Spleen (tissue), 11 donors: ENCODE data around the gene TBC1D22A. TPM values are rescaled to one million over a fixed set of nuclear protein-coding genes. Genes with fewer than 3 reads are reported as not detected.

Experiments
- DNase-seq: peaks from one replicate; pipeline ENCODE4 v3.0.0-alpha.2; 2020
- H3K27ac ChIP-seq, 8 donors: fragments of 200-600 bp; sonication (generic) in 7 of 8; 1 replicate in 4 of 8; 2 replicates in 4 of 8; pipeline versions ENCODE4 v1.5.0 to v1.8.0; 2016 to 2021; ENCODE audit warnings: inconsistent platforms in 4 of 8, mild to moderate bottlenecking in 4 of 8, moderate library complexity in 1 of 8
- H3K27me3 ChIP-seq, 7 donors: fragments of 200-600 bp; sonication (generic) in 6 of 7; replicated peaks in 1 of 7; 1 replicate in 4 of 7; 2 replicates in 3 of 7; pipeline versions ENCODE4 v1.5.0 to v1.8.0; 2016 to 2021; ENCODE audit warnings: inconsistent platforms in 3 of 7, mild to moderate bottlenecking in 1 of 7
- H3K36me3 ChIP-seq, 6 donors: fragments of 200-600 bp; sonication (generic) in 5 of 6; 1 replicate in 4 of 6; 2 replicates in 2 of 6; pipeline versions ENCODE4 v1.5.0 to v1.8.0; 2016 to 2021; ENCODE audit warnings: inconsistent platforms in 2 of 6
- H3K4me1 ChIP-seq, 6 donors: fragments of 200-600 bp; sonication (generic) in 5 of 6; 1 replicate in 3 of 6; 2 replicates in 3 of 6; pipeline versions ENCODE4 v1.5.0 to v1.8.0; 2016 to 2021; ENCODE audit warnings: inconsistent platforms in 3 of 6
- H3K4me3 ChIP-seq, 8 donors: fragments of 200-600 bp; sonication (generic) in 7 of 8; 1 replicate in 4 of 8; 2 replicates in 4 of 8; pipeline versions ENCODE4 v1.5.0 to v1.8.0; 2016 to 2021; ENCODE audit warnings: inconsistent platforms in 4 of 8, mild to moderate bottlenecking in 4 of 8, moderate library complexity in 2 of 8
- H3K9me3 ChIP-seq, 8 donors: fragments of 200-600 bp; sonication (generic) in 7 of 8; 1 replicate in 4 of 8; 2 replicates in 4 of 8; pipeline versions ENCODE4 v1.5.0 to v1.8.0; 2016 to 2021; ENCODE audit warnings: inconsistent platforms in 4 of 8
- POLR2A ChIP-seq, 3 donors: fragments of 450-650 bp; IDR thresholded peaks; one replicate each; pipeline ENCODE4 v1.5.1; 2017; ENCODE audit warnings: antibody characterized with exemption in 3 of 3, mild to moderate bottlenecking in 1 of 3
- POLR2AphosphoS5 ChIP-seq, 3 donors: sonication (generic); formaldehyde crosslinking; IDR thresholded peaks; one replicate each; pipeline ENCODE4 v1.5.1; 2017; ENCODE audit warnings: antibody characterized with exemption in 3 of 3
- WGBS, 5 donors: extraction: QIAGEN DNeasy Blood & Tissue Kit in 3 of 5; methylation state at CpG; one replicate each; pipeline versions ENCODE4 v1.1.5 to v1.1.7; 2013 to 2018; 5-methylcytosine and 5-hydroxymethylcytosine counted together
- intact Hi-C: fragments of 100-400 bp; cut with DNase I; formaldehyde crosslinking; loops from one replicate; pipeline ENCODE4 v1.15.0; 2023; ENCODE audit warnings: low total_unique reads
- polyA plus RNA-seq, 3 donors: library from polyadenylated mRNA; stranded (reverse); fragments of 200-250 nt; gene quantifications; one replicate each; pipeline ENCODE4 v1.2.1, GENCODE V29; 2013
- total RNA-seq, 7 donors: library from RNA; depleted of rRNA in 3 of 7; stranded (reverse); fragments of >200 nt in 3 of 7; fragmentation: NEBNext Ultra II Directional in 4 of 7; extraction: Animal tissue kit (Norgen Biotek cat#: 25700) in 4 of 7; gene quantifications; one replicate each; pipeline versions ENCODE4 v1.1.0 to v1.2.1, GENCODE V29; 2016 to 2021
- TF ChIP-seq, protein P1 (sequence below), 11 experiments: fragments of 200-600 bp in 7 of 11; fragments of 450-650 bp in 4 of 11; sonication (generic) in 4 of 11; IDR thresholded peaks in 8 of 11; conservative IDR thresholded peaks in 3 of 11; 1 replicate in 7 of 11; 2 replicates in 4 of 11; pipeline versions ENCODE4 v1.4.0 to v1.8.0; 2016 to 2021; ENCODE audit warnings: antibody characterized with exemption in 11 of 11, inconsistent platforms in 4 of 11, mild to moderate bottlenecking in 1 of 11
- donor health status: healthy with polysubstance abuse.
- donor health status: DM: no; HTN: no; CAD: no; lungs with moderate emphysema.
- donor health status: DM: no; HTN: no; CAD: no.
- donor health status: Bipolar disorder and iron deficiency.
- donor health status: healthy.
- donor health status: DM: no; HTN: no; CAD: no.
- donor health status: DM: yes; HTN: yes; CAD: no.

The TBC1D22A gene
- total and polyA plus RNA-seq, 10 donors = 17.2 to 66.9 (median 49.6) TPM

DNA sequence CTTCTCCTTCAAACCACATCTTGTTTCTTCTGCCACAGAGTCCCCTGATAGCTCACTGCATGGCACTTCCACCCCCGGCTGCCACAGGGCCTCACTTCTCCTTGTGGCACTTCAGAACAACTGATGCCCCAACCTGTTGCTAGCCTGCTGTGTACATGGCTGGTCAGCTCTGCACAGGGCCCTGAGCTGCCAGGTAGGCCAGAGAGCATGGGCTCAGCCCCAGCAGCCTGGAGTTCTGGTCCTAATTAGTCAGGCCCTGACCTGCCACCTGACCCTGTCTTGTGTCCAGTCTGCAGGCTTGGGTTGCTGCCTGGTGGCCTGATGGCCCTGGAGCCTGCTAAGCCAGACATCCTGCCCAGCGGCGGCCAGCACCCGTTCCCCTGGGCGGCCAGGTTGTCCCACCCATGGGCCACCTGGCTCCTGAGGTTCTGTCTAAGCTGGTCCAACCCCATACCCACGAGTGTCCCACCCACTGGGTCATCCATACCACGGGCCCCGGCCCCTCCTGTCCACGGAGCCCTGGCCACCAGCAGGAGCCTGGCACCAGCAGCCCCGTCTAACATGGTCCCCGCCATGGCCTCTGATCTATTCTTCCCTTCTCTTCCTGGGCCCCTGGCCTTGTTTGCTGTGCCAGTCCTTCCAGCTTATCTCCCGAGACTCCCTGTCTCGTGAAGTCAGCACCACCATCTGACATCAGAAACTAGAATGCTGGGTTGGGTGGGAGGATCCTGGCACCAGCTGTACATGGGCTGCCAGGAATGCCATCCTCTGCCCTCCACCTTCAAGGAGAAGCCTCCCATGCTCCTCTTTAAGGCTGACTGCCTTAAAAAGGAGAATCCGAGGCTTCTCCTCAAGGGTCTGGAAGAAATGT, 21.3 kb upstream of the TBC1D22A start:
- Histone ChIP-seq H3K27ac (no peak overlapping the region), H3K9me3 (peaks cover 0 to 7% (median 2%) of the 10 kb centered on the region in 8 donors), H3K27me3 (no peaks in the 10 kb centered on the region), H3K36me3 (no peaks in the 10 kb centered on the region), H3K4me1 (peaks cover 17 to 35% (median 28%) of the 10 kb centered on the region in 6 donors), H3K4me3 (no peak overlapping the region)
- TF ChIP-seq POLR2AphosphoS5 (IDR thresholded peaks at IDR 0.05) = no peak
- TF ChIP-seq POLR2A (IDR thresholded peaks at IDR 0.05) = no peak
- TF ChIP-seq, protein P1, sequence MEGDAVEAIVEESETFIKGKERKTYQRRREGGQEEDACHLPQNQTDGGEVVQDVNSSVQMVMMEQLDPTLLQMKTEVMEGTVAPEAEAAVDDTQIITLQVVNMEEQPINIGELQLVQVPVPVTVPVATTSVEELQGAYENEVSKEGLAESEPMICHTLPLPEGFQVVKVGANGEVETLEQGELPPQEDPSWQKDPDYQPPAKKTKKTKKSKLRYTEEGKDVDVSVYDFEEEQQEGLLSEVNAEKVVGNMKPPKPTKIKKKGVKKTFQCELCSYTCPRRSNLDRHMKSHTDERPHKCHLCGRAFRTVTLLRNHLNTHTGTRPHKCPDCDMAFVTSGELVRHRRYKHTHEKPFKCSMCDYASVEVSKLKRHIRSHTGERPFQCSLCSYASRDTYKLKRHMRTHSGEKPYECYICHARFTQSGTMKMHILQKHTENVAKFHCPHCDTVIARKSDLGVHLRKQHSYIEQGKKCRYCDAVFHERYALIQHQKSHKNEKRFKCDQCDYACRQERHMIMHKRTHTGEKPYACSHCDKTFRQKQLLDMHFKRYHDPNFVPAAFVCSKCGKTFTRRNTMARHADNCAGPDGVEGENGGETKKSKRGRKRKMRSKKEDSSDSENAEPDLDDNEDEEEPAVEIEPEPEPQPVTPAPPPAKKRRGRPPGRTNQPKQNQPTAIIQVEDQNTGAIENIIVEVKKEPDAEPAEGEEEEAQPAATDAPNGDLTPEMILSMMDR (IDR thresholded peaks at IDR 0.05 in 8 of 11, conservative IDR thresholded peaks at IDR 0.05 in 3 of 11) = no peak
- 91 to 94% (median 93%) methylated on average over 13 to 14 of the region's 14 CpGs for WGBS, 5 donors
- no peak for DNase-seq
- intact Hi-C loops = no loop called here

DNA sequence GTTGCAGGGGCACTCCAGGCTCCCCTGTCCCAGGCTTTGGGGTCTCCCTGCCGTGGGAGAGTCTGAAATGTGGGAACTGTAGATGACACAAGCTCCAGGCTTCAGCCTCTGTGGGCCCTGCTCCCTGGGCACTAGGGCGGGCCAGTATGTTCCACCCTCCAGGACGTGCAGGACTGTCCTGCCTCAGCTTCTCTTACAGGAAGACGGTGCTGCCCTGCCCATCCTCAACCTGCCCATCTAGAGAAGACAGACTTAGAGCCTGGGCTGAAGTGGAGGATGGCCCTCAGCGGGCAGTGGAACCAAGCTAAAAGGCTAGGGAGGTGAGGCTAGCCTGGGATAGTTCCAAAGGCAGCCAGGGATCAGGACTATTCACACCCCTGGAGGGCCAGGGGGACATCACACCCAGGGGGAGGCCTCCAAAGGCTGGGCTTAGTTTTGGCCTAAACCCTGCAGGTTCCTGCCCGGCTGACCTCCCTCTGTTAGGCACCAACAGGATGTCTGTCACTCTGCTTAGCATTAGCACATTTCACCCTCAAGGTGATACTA, 20.4 kb upstream of the TBC1D22A start:
- H3K36me3 ChIP-seq = no peaks in the 10 kb centered on the region
- peaks cover 8 to 26% (median 19%) of the 10 kb centered on the region in 6 donors for H3K4me1 ChIP-seq
- WGBS, 5 donors = 85 to 95% (median 92%) methylated on average over 5 to 6 of the region's 6 CpGs
- TF ChIP-seq, protein P1 (IDR thresholded peaks at IDR 0.05 in 8 of 11, conservative IDR thresholded peaks at IDR 0.05 in 3 of 11) = no peak
- TF ChIP-seq POLR2A (IDR thresholded peaks at IDR 0.05) (no peak), POLR2AphosphoS5 (IDR thresholded peaks at IDR 0.05) (no peak)
- no peak for DNase-seq
- H3K4me3 ChIP-seq = no peak overlapping the region
- H3K9me3 ChIP-seq = peaks cover 0 to 7% (median 2%) of the 10 kb centered on the region in 8 donors
- H3K27ac ChIP-seq = no peak overlapping the region
- intact Hi-C loops = no loop called here
- H3K27me3 ChIP-seq = no peaks in the 10 kb centered on the region

DNA sequence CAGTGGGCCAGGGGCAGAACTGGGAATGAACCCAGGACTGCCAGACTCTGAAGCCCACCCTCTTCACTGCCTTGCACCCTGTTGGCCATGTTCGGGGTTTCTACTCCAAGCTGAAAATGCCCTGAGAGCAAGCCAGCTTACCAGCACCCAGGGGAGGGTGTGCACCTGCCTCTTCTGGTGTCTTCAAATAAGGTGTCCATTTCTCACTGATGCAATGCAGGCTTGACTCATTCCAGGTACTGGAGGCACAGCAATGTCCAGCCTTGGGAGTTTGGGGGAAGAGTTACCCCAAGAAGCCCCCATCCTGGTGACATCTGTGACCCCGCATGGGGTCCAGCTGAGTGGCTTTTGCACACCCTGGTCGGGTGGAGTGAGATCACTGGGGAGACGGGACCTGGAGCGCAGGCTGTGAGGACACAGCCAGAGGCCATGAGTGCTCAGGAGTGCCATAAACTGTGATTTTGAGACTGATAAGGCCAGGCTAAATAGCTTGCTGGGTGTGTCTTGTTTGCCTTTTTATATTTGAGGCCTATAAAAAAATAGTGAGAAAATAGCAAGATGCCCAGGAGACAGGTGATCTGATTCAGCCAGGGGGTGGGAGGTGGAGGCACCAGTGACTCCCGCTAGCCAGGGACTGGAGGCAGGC, 19.8 kb upstream of the TBC1D22A start:
- DNase-seq = no peak
- Histone ChIP-seq H3K9me3 (peaks cover 0 to 7% (median 2%) of the 10 kb centered on the region in 8 donors), H3K4me3 (no peak overlapping the region), H3K27me3 (no peaks in the 10 kb centered on the region), H3K36me3 (no peaks in the 10 kb centered on the region), H3K4me1 (peaks cover 6 to 21% (median 13%) of the 10 kb centered on the region in 6 donors), H3K27ac (no peak overlapping the region)
- WGBS, 5 donors = 89 to 93% (median 92%) methylated on average over 6 of the region's 6 CpGs
- TF ChIP-seq, protein P1 (IDR thresholded peaks at IDR 0.05 in 8 of 11, conservative IDR thresholded peaks at IDR 0.05 in 3 of 11) = no peak
- TF ChIP-seq POLR2AphosphoS5 (IDR thresholded peaks at IDR 0.05) (no peak), POLR2A (IDR thresholded peaks at IDR 0.05) (no peak)
- intact Hi-C loops = no loop called here

DNA sequence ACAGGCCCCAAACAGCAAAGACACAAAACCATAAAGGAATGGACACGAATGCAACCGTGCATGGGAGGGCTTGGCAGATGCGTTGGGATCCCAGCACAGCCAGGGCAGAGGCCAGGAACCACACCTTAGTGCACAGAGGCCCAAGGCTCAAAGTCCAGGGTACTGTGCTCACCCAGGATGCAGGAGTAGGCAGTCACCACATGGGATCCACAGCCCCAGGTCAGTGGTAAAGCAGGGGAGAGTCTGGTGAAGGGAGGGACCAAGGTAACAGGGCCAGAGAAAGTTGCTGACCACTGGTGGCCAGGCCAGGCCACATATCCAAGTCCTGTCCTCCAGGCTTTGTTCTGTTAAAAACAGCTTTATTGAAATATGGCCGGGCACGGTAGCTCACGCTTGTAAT, 17.9 kb upstream of the TBC1D22A start:
- no peak overlapping the region for H3K27ac ChIP-seq
- no peak for DNase-seq
- no peaks in the 10 kb centered on the region for H3K36me3 ChIP-seq
- H3K4me3 ChIP-seq = no peak overlapping the region
- H3K4me1 ChIP-seq = peaks cover 9 to 25% (median 12%) of the 10 kb centered on the region in 6 donors
- 90 to 97% (median 94%) methylated on average over 6 of the region's 6 CpGs for WGBS, 5 donors
- H3K27me3 ChIP-seq = no peaks in the 10 kb centered on the region
- TF ChIP-seq, protein P1 (IDR thresholded peaks at IDR 0.05 in 8 of 11, conservative IDR thresholded peaks at IDR 0.05 in 3 of 11) = no peak
- H3K9me3 ChIP-seq = peaks cover 0 to 7% (median 2%) of the 10 kb centered on the region in 8 donors
- intact Hi-C loops = no loop called here
